ENCODE data around the gene TMEM131. TPM values are rescaled to one million over a fixed set of nuclear protein-coding genes. Genes with fewer than 3 reads are reported as not detected.
"Not testable (repeated sequence)": the region's sequence is repeated elsewhere in the genome, so short reads cannot be mapped to it uniquely, and the experiment has no call there.

The TMEM131 gene
- total and polyA plus RNA-seq, 12 donors: 13.7 to 57.5 (median 34.0) TPM

GRCh38 chr2:97957432-97958183, 38.1 kb downstream of the TMEM131 start:
- WGBS, 4 donors: 84 to 87% (median 85%) methylated on average over 5 of the region's 5 CpGs

GRCh38 chr2:97956753-97957152, 39.0 kb downstream of the TMEM131 start:
- H3K4me3 ChIP-seq; intact Hi-C loops (cut with DNase I); H3K36me3 ChIP-seq (replicated peaks in 1 of 2); H3K27ac ChIP-seq; H3K9me3 ChIP-seq (replicated peaks in 1 of 3); H3K27me3 ChIP-seq; DNase-seq: not testable (repeated sequence)
- 89 to 98% (median 98%) methylated on average over 12 to 13 of the region's 13 CpGs for WGBS, 4 donors
- peaks cover 9 to 18% of the 10 kb centered on the region in 2 donors for H3K4me1 ChIP-seq (replicated peaks in 1 of 2)

More at GRCh38 chr2:97957432-97958183, 38.1 kb downstream of the TMEM131 start:
- intact Hi-C loops (cut with DNase I): no loop called here
- Histone ChIP-seq H3K36me3 (replicated peaks in 1 of 2) (no peaks in the 10 kb centered on the region), H3K9me3 (replicated peaks in 1 of 3) (no peaks in the 10 kb centered on the region), H3K27ac (no peak overlapping the region), H3K4me1 (replicated peaks in 1 of 2) (peaks cover 9 to 18% of the 10 kb centered on the region in 2 donors), H3K27me3 (no peaks in the 10 kb centered on the region), H3K4me3 (no peak overlapping the region)
- DNase-seq: no peak
- no peak for TF ChIP-seq CTCF (IDR thresholded peaks at IDR 0.05)
- no peak for TF ChIP-seq POLR2A (IDR thresholded peaks at IDR 0.05)

- 85 to 89% (median 87%) methylated on average over 4 of the region's 4 CpGs for WGBS, 4 donors
- TF ChIP-seq CTCF (IDR thresholded peaks at IDR 0.05) (no peak), POLR2A (IDR thresholded peaks at IDR 0.05) (no peak)
- H3K27me3 ChIP-seq: no peaks in the 10 kb centered on the region
- DNase-seq: no peak
- intact Hi-C loops (cut with DNase I): no loop called here
- no peak overlapping the region for H3K27ac ChIP-seq
- no peak overlapping the region for H3K4me3 ChIP-seq
- H3K9me3 ChIP-seq (replicated peaks in 1 of 3): no peaks in the 10 kb centered on the region
- peaks cover 9 to 26% of the 10 kb centered on the region in 2 donors for H3K4me1 ChIP-seq (replicated peaks in 1 of 2)
- H3K36me3 ChIP-seq (replicated peaks in 1 of 2): no peaks in the 10 kb centered on the region
Measured at GRCh38 chr2:97953853-97954252, 41.9 kb downstream of the TMEM131 start.

- no peak for DNase-seq
- Histone ChIP-seq H3K36me3 (replicated peaks in 1 of 2) (no peaks in the 10 kb centered on the region), H3K27ac (no peak overlapping the region), H3K4me1 (replicated peaks in 1 of 2) (peaks cover 0 to 14% of the 10 kb centered on the region in 2 donors), H3K9me3 (replicated peaks in 1 of 3) (no peaks in the 10 kb centered on the region), H3K27me3 (no peaks in the 10 kb centered on the region), H3K4me3 (no peak overlapping the region)
- TF ChIP-seq CTCF (IDR thresholded peaks at IDR 0.05) (no peak), POLR2A (IDR thresholded peaks at IDR 0.05) (no peak)
- WGBS, 4 donors: 93 to 96% (median 95%) methylated on average over 6 of the region's 6 CpGs
- intact Hi-C loops (cut with DNase I): no loop called here
Measured at GRCh38 chr2:97952357-97952756, 43.4 kb downstream of the TMEM131 start.
